HG02852 (cell line): Measurements from ENCODE around the gene TTLL3.

Experiments used
- ATAC-seq: cut with Tn5 transposase; IDR thresholded peaks from one replicate; pipeline ENCODE4 v1.9.1; 2021; ENCODE audit warnings: mild to moderate bottlenecking, moderate library complexity; ENCODE audit not compliant: unreplicated experiment

TTLL3 gene

GRCh38 chr3:9804996-9805395 is 5.1 kb upstream of the TTLL3 start:
- ATAC-seq = no peak

DNA sequence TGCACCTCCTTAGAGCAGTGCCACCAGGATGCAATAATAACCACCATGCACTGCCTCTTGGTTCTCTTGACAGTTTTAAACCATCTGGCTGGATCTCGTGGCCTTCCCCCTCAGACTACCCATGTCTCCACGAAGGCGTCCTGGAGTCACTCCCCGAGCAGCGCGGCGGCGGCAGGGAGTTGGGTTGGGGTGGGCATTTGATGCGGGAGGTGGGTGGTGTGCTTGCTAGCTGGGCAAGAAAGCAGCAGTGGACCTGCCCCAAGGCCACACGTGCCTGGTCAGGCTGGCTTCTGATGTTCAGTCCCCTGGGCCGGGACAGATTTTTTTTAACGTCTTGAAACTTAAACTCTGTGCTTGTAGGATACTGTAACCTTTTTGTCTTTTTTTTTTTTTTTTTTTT is 3.9 kb upstream of the TTLL3 start:
- ATAC-seq = no peak

- ATAC-seq = no peak
Observed at GRCh38 chr3:9806688-9807589, 3.1 kb upstream of the TTLL3 start.

GRCh38 chr3:9807981-9808344 is 2.1 kb upstream of the TTLL3 start:
- no peak for ATAC-seq

- ATAC-seq = peak; percentile 48
Observed at GRCh38 chr3:9808345-9809037, 1.6 kb upstream of the TTLL3 start.

DNA sequence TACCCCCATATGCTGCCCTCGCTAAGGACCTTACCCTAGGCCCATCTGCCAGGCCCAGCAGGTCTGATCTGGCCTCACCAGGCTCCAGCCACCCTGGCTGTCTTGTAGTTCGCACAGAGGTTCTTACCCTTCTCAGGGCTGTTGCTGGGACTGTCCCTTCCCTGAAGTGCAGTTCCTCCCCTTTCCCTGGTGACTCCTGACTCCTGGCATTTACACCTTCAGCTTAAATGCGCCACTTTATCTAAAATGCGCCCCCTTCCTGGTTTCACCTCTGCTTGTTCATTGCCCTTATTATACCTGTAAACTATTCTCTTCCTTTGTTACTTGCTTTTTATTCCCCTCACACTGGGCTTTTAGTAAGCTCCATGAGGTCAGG is 835 bp upstream of the TTLL3 start:
- no peak for ATAC-seq

DNA sequence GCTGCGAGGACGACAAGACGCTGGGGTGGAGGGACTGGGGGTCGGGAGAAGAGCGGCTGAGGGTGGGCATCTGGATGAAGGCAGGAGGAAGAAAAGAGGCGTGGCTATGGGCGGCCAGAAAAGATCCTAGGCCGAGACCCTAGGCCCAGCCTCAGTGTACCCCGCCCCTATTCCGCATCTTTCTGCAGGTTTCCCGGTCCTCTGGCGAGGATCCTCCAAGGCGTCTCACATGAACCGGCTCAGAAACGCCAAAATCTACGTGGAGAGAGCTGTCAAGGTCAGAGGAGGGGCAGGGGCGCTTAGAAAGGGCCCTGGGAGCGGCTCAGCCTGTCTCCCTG is 340 bp downstream of the TTLL3 start:
- ATAC-seq = no peak

DNA sequence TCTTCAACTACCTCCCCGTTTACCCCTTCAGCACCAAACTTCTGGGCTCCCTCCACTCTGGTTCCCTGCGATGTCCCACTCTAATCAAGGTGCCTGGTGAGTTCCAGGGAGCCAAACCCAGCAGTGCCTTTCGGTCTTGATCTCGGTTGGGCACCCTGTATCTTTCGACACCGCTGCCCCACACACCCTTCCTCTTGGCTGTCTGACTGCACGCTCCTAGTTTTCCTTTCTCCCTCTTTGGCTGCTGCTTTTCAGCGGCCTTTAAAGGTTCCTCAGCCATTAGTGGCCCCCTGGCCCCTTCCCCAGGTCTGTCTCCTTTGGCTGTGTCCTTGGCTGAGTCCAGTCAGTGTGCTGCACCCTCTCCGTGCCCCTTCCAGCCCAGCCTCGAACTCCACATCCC is 784 bp downstream of the TTLL3 start:
- no peak for ATAC-seq

DNA sequence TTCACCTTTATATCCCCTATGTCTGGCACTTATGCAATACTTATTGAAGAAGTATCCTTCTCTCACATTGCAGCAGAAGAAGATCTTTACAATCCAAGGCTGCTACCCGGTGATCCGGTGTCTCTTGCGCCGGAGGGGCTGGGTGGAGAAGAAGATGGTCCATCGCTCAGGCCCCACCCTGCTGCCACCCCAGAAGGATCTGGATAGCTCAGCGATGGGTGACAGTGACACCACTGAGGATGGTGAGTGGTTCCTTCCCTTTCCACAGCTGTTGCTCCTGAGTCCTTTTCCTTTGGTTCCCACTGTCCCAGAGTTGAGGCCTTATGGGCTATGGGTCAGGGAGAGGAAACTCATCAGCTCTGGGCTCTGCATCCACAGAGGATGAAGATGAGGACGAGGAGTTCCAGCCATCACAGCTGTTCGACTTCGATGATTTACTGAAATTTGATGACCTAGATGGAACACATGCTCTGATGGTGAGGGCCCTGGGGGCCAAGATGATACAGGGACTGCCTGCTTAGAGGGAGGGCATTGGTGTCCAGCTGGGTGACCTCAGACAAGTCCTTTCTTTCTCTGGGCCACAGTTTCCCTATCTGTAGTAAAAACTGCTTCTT is 2.9 kb downstream of the TTLL3 start:
- ATAC-seq = no peak

GRCh38 chr3:9815986-9816385 is 5.9 kb downstream of the TTLL3 start:
- no peak for ATAC-seq

DNA sequence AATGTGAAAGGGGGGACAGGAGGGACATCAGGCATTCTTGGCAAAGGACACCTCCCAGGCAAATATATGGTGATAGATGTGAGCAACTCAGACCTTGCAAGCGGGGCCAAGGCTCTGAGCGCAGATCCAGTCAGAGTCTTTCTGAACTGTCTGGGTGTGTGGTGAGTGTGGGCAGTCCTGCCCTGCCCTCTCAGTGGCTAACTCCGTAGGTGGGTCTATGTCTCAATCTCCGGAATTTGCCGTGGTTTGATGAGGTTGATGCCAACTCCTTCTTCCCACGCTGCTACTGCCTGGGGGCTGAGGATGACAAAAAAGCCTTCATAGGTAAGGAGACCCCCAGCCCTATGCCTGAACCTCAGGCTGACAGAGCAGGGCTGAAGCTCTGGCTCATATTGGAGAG is 7.4 kb downstream of the TTLL3 start:
- ATAC-seq = no peak

DNA sequence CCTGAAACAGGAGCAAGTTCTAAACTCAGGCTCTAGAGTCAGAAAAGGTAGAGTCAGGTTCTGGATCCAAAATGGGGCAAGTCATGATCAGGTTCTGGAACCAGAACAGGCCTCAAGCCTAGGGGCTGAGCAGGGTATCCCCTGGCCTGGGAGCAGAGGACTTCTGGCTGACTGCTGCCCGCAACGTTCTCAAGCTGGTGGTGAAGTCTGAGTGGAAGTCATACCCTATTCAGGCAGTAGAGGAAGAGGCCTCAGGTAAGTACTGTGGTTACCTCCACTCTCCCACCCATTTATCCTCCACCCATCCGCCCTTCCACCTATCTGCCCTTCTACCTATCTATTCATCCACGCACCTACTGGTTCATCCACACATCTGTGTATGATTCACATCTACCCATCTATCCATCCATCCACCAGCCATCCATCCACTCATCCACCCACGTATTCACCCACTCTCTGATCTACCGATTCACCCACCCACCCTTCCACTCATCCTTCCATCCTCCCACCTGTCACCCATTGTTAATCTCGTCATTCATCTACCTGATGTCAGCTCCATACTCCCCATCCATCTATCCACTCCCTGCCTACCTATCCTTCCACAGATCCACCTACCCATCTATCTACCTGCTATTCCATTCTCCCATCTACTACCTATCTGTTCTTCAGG is 8.7 kb downstream of the TTLL3 start:
- no peak for ATAC-seq

DNA sequence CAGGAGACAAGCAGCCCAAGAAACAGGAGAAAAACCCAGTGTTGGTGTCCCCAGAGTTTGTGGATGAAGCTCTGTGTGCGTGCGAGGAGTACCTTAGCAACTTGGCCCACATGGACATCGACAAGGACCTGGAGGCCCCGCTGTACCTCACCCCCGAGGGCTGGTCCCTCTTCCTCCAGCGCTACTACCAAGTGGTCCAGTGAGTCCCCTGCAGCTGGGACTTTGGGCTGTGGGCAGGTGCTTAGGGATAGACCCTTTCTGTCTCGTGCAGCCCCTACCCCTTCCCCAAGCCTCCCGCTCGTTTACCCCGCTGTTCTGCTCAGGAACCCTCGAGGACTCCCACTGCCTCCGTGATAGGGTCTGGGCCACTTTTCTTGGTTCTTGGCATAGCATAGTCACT is 10.5 kb downstream of the TTLL3 start:
- ATAC-seq = no peak

- ATAC-seq = no peak
Observed at GRCh38 chr3:9820946-9821345, 10.9 kb downstream of the TTLL3 start.

GRCh38 chr3:9825451-9826040 is 15.5 kb downstream of the TTLL3 start:
- no peak for ATAC-seq

DNA sequence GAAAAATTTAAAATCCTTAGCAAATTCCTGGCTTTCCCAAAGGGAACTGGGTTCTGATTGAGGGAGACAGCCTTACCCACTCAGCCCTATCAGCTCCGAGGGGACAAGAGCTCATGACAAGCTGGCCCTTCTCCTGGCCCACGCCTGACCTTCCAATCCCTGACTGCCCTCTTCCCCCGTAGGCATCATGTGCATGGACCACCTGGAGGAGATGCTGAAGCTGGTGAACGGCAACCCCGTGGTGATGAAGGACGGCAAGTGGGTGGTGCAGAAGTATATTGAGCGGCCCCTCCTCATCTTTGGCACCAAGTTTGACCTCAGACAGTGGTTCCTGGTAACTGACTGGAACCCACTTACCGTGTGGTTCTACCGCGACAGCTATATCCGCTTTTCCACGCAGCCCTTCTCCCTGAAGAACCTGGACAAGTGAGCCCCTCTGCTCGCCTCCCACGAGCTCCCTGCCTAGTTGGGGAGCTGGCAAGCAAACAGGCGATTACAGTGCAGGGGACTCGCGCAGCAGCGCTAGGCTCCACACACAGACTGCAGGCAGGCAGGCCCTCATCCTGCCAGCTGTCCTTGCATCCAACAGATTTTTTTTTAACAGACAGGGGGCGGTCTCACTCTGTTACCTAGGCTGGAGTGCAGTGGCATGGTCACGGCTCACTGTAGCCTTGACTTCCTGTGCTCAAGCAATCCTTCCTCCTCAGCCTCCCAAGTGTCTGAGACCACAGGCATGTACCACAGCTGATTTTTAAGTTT is 16.9 kb downstream of the TTLL3 start:
- no peak for ATAC-seq

DNA sequence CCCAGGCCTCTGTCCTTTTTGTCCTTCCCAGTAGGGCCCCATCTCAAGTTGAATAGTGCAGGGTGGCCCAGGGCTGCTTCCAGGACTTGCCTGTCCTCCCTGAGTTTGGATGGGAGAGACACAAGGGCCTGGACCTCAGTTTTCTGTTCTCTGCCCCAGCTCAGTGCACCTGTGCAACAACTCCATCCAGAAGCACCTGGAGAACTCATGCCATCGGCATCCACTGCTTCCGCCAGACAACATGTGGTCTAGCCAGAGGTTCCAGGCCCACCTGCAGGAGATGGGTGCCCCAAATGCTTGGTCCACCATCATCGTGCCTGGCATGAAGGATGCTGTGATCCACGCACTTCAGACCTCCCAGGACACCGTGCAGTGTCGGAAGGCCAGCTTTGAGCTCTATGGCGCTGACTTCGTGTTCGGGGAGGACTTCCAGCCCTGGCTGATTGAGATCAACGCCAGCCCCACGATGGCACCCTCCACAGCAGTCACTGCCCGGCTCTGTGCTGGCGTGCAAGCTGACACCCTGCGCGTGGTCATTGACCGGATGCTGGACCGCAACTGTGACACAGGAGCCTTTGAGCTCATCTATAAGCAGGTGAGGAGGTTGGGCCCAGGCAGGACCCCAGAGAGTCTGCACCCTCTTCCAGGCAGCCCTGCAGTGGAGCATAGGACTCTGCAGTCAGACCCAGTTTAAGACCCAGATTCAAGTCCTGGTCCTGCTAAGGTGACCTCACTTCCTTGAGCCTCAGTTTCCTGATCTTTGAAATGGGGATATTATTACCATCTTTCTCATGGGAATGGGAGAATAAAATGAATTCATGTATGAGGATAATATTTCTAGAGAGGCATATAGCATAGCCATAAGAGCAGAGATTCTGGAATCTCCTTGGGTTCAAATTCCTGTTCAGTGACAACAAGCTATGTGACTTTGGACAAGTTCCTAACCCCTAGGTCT is 19.0 kb downstream of the TTLL3 start:
- no peak for ATAC-seq

DNA sequence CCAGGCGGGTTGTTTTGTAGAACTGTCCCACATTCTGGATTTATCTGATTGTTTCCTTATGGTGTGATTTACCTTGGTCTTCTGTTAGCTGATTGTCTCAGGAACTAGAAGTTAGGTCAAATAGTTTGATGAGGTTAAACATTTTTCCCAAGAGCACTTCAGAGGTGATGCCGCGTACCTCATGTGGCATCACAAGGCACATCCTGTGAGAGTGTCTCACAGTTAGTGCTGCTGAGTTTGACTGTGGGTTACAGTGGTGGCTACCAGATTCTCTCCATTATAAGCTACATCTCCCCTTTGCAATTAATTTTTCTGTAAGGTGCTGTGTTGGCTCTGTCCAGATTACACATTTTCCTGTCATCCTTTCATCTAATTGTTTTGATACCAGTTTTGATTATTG is 21.2 kb downstream of the TTLL3 start:
- no peak for ATAC-seq

DNA sequence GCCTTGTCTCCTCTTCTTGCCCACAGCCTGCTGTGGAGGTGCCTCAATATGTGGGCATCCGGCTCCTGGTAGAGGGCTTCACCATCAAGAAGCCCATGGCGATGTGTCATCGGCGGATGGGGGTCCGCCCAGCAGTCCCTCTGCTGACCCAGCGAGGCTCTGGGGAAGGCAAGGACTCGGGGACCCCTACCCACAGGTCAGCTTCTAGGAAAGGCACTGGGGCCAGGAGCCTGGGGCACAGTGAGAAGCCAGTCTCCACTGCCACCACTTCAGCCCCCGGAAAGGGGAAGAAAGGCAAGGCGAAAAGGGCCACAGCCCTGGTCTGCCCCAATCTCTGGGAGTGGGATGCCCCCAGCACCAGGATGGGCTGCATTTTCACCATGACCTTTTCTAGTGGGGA is 23.0 kb downstream of the TTLL3 start:
- no peak for ATAC-seq
